Activated CD4-positive, CD25-positive, alpha-beta regulatory T cell (primary cell): Measurements from ENCODE around the gene C9orf72.

Experiments used
- DNase-seq, 4 experiments: peaks; one replicate each; lab custom pipeline; 2025; lab: John Stamatoyannopoulos, UW

Gene C9orf72

GRCh38 chr9:27573634-27574590 is 631 bp upstream of the C9orf72 start:
- peak; percentile 69 to 88 (median 85) for DNase-seq

GRCh38 chr9:27572566-27572917 is 739 bp downstream of the C9orf72 start:
- peak in 1 of 4 experiments; percentile 31 for DNase-seq

GRCh38 chr9:27572061-27572460 is 1.2 kb downstream of the C9orf72 start:
- no peak for DNase-seq

GRCh38 chr9:27571011-27571410 is 2.3 kb downstream of the C9orf72 start:
- DNase-seq = no peak

- DNase-seq = no peak
These were observed 3.9 kb downstream of the C9orf72 start for GRCh38 chr9:27569406-27569805.

- DNase-seq = no peak
These were observed 7.2 kb downstream of the C9orf72 start for GRCh38 chr9:27566118-27566517.

GRCh38 chr9:27565696-27566095 is 7.6 kb downstream of the C9orf72 start:
- DNase-seq = no peak

- no peak for DNase-seq
These were observed 8.6 kb downstream of the C9orf72 start for GRCh38 chr9:27564670-27565069.

- no peak for DNase-seq
These were observed 9.4 kb downstream of the C9orf72 start for GRCh38 chr9:27563738-27564430.

- no peak for DNase-seq
These were observed 11.6 kb downstream of the C9orf72 start for GRCh38 chr9:27561685-27562084.

- no peak for DNase-seq
These were observed 12.8 kb downstream of the C9orf72 start for GRCh38 chr9:27560457-27560856.

- no peak for DNase-seq
These were observed 15.0 kb downstream of the C9orf72 start for GRCh38 chr9:27558307-27558706.

GRCh38 chr9:27556470-27556869 is 16.8 kb downstream of the C9orf72 start:
- no peak for DNase-seq

GRCh38 chr9:27554712-27555111 is 18.6 kb downstream of the C9orf72 start:
- DNase-seq = no peak

- DNase-seq = no peak
These were observed 24.0 kb downstream of the C9orf72 start for GRCh38 chr9:27549196-27549755.

- DNase-seq = no peak
These were observed 25.1 kb downstream of the C9orf72 start for GRCh38 chr9:27548055-27548741.

GRCh38 chr9:27545471-27545870 is 27.8 kb downstream of the C9orf72 start:
- DNase-seq = no peak

GRCh38 chr9:27542508-27542907 is 30.8 kb downstream of the C9orf72 start:
- DNase-seq = no peak

- DNase-seq = no peak
These were observed 31.5 kb downstream of the C9orf72 start for GRCh38 chr9:27541740-27542139.

- DNase-seq = no peak
These were observed 32.8 kb downstream of the C9orf72 start for GRCh38 chr9:27540502-27540901.

- no peak for DNase-seq
These were observed 33.5 kb downstream of the C9orf72 start for GRCh38 chr9:27539479-27540441.
